Measurements from ENCODE around the gene USP44. TPM values are rescaled to one million over a fixed set of nuclear protein-coding genes. Genes with fewer than 3 reads are reported as not detected.

The USP44 gene
- total and polyA plus RNA-seq, 2 experiments from 2014 or later, result 0.54 to 0.76 TPM

DNA sequence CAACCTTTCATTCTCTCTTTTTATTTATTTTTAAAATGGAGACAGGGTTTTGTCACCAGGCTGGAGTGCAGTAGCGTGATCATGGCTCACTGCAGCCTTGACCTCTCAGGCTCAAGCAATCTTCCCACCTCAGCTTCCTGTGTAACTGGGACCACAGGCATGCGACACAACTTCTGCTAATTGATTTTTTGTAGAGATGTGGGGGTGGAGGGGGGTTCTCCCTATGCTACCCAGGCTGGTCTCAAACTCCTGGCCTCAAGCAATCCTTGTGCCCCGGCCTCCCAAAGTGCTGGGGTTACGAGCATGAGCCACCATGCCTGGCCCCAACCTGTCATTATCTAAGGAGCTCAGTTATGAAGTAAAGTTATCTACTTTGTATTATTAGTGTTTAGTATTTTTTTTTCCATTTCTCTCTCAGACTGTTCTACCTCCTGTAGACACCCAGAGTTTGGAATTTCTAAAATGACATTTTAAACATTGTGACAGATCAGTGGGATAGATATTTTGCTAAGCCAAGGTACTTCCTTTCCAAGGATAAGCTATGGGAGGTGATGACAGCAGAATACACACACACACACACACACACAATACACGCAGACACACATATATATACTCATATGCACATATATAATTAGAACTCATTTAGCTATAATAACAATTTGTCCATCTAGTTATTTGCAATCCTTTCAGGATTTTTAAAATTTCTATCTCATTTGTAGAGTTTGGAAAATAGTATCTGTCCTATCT lies 2.1 kb upstream of the USP44 start:
- H4K20me1 ChIP-seq (ENCODE audit: insufficient read depth), result no peaks in the 10 kb centered on the region
- no peak overlapping the region for H3K9ac ChIP-seq
- H3K79me2 ChIP-seq (ENCODE audit: insufficient read depth), result no peaks in the 10 kb centered on the region
- in situ Hi-C loops (cut with MboI), result no loop called here
- no peaks in the 10 kb centered on the region for H3K9me2 ChIP-seq (ENCODE audit: insufficient read depth)
- H3K9me3 ChIP-seq (ENCODE audit: low read depth), result no peaks in the 10 kb centered on the region
- H3F3A ChIP-seq (ENCODE audit: insufficient read depth), result no peaks in the 10 kb centered on the region
- peaks cover 24% of the 10 kb centered on the region for H3K27me3 ChIP-seq (replicated peaks; ENCODE audit: insufficient read depth)
- WGBS, 2 experiments (ENCODE audit: low coverage in 1 of 2, low lambda C conversion rate in 2 of 2, missing lambda C conversion rate in 2 of 2), result 62 to 63% methylated on average over 5 of the region's 5 CpGs
- no peaks in the 10 kb centered on the region for H3K4me1 ChIP-seq (ENCODE audit: insufficient read depth)
- no peak overlapping the region for H3K27ac ChIP-seq
- no peak for TF ChIP-seq EZH2 (IDR thresholded peaks at IDR 0.05; ENCODE audit: insufficient read depth, poor library complexity, severe bottlenecking)
- DNase-seq, result no peak
- no peak overlapping the region for H3K4me2 ChIP-seq (ENCODE audit: unreplicated experiment)
- no peak overlapping the region for H3K4me3 ChIP-seq
- H3K36me3 ChIP-seq (ENCODE audit: low read depth), result no peaks in the 10 kb centered on the region
- no peak overlapping the region for H2AFZ ChIP-seq

DNA sequence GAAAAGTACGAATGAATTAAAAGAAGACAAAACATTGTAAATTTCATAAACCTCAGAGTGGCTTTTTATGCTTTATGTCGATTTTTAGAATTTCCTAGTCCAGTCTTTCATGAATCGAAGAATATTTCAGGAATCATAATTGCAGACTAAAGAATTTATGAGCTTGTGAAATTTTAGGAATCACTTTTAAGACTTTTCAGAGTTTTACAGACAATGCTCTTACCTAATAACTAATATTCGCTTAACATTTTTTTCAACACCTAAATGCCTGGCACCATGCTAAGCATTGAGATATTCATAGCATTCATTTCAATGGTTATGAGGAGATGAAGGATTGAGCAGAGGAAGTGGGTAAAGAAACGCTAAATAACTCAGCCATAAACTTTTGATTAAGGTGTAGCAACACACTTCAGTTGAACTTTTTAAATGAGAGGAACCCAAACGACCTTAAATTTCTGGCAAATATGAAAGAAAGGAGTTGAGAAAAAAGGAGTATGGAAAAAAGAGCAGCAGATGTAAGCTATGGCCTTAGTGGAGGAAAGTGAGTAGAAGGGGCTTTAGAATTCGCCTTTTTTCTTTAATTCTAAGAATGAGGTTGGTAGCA lies 739 bp upstream of the USP44 start:
- no peaks in the 10 kb centered on the region for H3K36me3 ChIP-seq (ENCODE audit: low read depth)
- H2AFZ ChIP-seq, result no peak overlapping the region
- in situ Hi-C loops (cut with MboI), result no loop called here
- 64 to 66% methylated on average over 7 of the region's 7 CpGs for WGBS, 2 experiments (ENCODE audit: low coverage in 1 of 2, low lambda C conversion rate in 2 of 2, missing lambda C conversion rate in 2 of 2)
- H3K79me2 ChIP-seq (ENCODE audit: insufficient read depth), result no peaks in the 10 kb centered on the region
- no peaks in the 10 kb centered on the region for H3K9me2 ChIP-seq (ENCODE audit: insufficient read depth)
- no peak for DNase-seq
- TF ChIP-seq EZH2phosphoT487 (IDR thresholded peaks at IDR 0.05; ENCODE audit: insufficient read depth, low read depth) (no peak), EZH2 (IDR thresholded peaks at IDR 0.05; ENCODE audit: insufficient read depth, poor library complexity, severe bottlenecking) (no peak)
- no peaks in the 10 kb centered on the region for H3K9me3 ChIP-seq (ENCODE audit: low read depth)
- H4K20me1 ChIP-seq (ENCODE audit: insufficient read depth), result no peaks in the 10 kb centered on the region
- no peak overlapping the region for H3K4me3 ChIP-seq
- H3F3A ChIP-seq (ENCODE audit: insufficient read depth), result peaks cover 4% of the 10 kb centered on the region; the same call in 1 of the 2 replicates
- no peak overlapping the region for H3K27ac ChIP-seq
- no peak overlapping the region for H3K4me2 ChIP-seq (ENCODE audit: unreplicated experiment)
- peaks cover 27% of the 10 kb centered on the region for H3K27me3 ChIP-seq (replicated peaks; ENCODE audit: insufficient read depth)
- peaks cover 7% of the 10 kb centered on the region; the same call in 1 of the 2 replicates for H3K4me1 ChIP-seq (ENCODE audit: insufficient read depth)
- H3K9ac ChIP-seq, result no peak overlapping the region

DNA sequence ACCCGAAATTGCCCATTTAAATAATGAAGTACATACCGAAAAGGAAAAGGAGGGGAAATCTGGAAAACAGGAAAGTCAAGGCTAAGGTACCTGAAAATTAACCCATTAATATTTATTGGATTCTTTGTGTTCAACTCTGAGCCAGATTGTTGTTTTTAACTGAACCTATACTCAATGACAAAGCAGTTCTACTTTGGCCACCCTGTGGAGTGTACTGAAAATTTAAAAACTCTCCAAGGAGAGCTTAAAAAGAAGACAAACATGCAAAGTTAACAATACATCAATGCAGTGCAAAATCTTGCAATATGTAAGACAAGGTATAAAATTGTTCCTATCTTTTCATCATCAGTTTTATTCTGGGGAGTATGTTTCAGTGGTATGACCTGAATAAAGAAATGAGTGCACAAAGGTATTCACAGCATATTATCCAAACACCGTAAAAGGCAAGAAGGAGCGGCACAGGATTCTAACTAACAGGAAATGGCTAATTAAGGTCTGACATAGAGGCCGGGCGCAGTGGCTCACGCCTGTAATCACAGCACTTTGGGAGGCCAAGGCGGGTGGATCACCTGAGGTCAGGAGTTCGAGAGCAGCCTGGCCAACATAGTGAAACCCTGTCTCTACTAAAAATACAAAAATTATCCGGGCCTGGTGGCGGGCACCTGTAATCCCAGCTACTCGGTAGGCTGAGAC lies 1.7 kb downstream of the USP44 start:
- TF ChIP-seq EZH2 (IDR thresholded peaks at IDR 0.05; ENCODE audit: insufficient read depth, poor library complexity, severe bottlenecking) (no peak), EZH2phosphoT487 (IDR thresholded peaks at IDR 0.05; ENCODE audit: insufficient read depth, low read depth) (no peak)
- Histone ChIP-seq H3K9me3 (ENCODE audit: low read depth) (no peaks in the 10 kb centered on the region), H3K4me2 (ENCODE audit: unreplicated experiment) (no peak overlapping the region), H3K27ac (no peak overlapping the region), H3K4me1 (ENCODE audit: insufficient read depth) (peaks cover 7% of the 10 kb centered on the region; the same call in 1 of the 2 replicates), H2AFZ (peak overlapping the region; percentile 87; the same call in 1 of the 2 replicates), H3K36me3 (ENCODE audit: low read depth) (no peaks in the 10 kb centered on the region), H3K79me2 (ENCODE audit: insufficient read depth) (no peaks in the 10 kb centered on the region), H3K9ac (no peak overlapping the region), H3F3A (ENCODE audit: insufficient read depth) (peaks cover 4% of the 10 kb centered on the region; the same call in 1 of the 2 replicates), H3K4me3 (peak overlapping the region; percentile 71; the same call in 1 of the 2 replicates), H3K9me2 (ENCODE audit: insufficient read depth) (no peaks in the 10 kb centered on the region), H4K20me1 (ENCODE audit: insufficient read depth) (no peaks in the 10 kb centered on the region), H3K27me3 (replicated peaks; ENCODE audit: insufficient read depth) (peaks cover 27% of the 10 kb centered on the region)
- 86 to 91% methylated on average over 12 of the region's 12 CpGs for WGBS, 2 experiments (ENCODE audit: low coverage in 1 of 2, low lambda C conversion rate in 2 of 2, missing lambda C conversion rate in 2 of 2)
- in situ Hi-C loops (cut with MboI), result loop anchor here (25.0 kb wide), 1 partner anchor 437 kb away; no protein-coding TSS in a partner anchor
- DNase-seq, result no peak

Measured in GM23248 (cell line).